ENCODE results near the gene PRICKLE3. TPM values are rescaled to one million over a fixed set of nuclear protein-coding genes. Genes with fewer than 3 reads are reported as not detected.

The PRICKLE3 gene
- total RNA-seq, 1 donor from 2014 or later = 26.5 TPM

DNA sequence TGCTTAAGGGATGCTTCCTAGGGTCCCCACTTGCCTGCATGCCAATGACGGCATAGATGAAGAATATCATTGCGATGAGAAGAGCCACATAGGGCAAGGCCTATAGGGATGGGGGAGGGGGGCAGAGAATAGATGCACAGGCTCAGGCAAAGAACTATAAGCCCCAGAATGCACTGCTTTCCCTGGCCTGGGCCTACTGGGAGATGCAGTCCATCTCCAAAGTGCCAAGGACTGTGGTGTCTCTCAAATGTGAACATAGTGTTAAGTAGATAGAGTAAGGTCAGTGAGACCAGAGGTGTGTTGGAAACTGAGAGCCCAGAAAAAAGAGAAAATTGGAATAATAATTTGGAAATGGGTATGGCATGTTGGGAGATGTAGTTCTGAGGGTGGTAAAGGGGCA is 26.0 kb upstream of the PRICKLE3 start:
- Histone ChIP-seq H3K4me1 (no peaks in the 10 kb centered on the region), H3K9me3 (no peaks in the 10 kb centered on the region), H3K4me3 (no peak overlapping the region), H3K27ac (no peak overlapping the region), H3K36me3 (no peaks in the 10 kb centered on the region), H3K27me3 (no peaks in the 10 kb centered on the region)
- DNase-seq (ENCODE audit: extremely low spot score in 2 of 2) = no peak
- intact Hi-C loops (cut with DNase I) = no loop called here
- TF ChIP-seq POLR2A (IDR thresholded peaks at IDR 0.05) (no peak), POLR2AphosphoS5 (IDR thresholded peaks at IDR 0.05; ENCODE audit: insufficient read depth in 1 of 2, low read depth in 1 of 2) (no peak)

DNA sequence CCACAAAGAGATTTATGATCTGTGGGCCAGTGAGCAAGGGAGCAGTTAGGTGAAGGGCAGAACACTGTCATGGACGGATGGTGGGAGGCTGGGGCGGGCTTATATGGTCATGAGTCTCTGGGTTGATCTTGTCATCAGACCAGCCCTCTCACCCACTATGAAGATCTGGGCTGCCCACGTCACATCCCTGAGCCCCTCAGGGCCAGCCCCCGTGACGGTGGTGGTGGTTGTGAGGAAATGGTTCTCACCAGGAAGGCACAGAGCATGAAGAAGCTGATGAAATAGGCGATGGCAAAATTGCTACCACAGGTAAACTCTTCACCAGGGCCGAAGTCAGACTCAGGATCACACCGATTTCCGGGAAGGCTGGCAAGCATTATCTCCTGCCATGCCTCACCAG is 24.9 kb upstream of the PRICKLE3 start:
- no peaks in the 10 kb centered on the region for H3K36me3 ChIP-seq
- H3K4me1 ChIP-seq = no peaks in the 10 kb centered on the region
- no peak overlapping the region for H3K27ac ChIP-seq
- no peak for DNase-seq (ENCODE audit: extremely low spot score in 2 of 2)
- no peaks in the 10 kb centered on the region for H3K27me3 ChIP-seq
- intact Hi-C loops (cut with DNase I) = no loop called here
- no peak overlapping the region for H3K4me3 ChIP-seq
- no peaks in the 10 kb centered on the region for H3K9me3 ChIP-seq
- TF ChIP-seq POLR2AphosphoS5 (IDR thresholded peaks at IDR 0.05; ENCODE audit: insufficient read depth in 1 of 2, low read depth in 1 of 2) (no peak), POLR2A (IDR thresholded peaks at IDR 0.05) (no peak), CTCF (IDR thresholded peaks at IDR 0.05) (no peak)

DNA sequence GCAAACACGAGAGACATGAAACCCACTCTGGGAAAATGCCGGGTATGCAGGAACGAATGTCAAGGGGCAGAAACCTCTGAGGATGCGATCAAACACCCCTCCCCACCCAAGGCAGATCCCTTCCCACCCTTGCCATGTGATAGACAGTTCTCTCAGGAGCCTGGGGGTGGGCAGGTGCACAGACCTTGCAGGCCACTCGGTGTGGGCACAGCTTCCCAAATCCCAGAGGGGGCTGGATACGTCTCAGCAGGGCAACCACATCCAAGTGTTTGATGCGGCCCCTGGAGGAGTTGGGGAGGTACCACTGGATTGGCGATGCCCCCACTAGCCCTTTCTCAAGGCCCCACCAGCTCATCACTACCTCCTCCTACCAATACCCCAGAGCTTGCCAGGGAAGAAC is 24.2 kb upstream of the PRICKLE3 start:
- Histone ChIP-seq H3K36me3 (no peaks in the 10 kb centered on the region), H3K4me3 (no peak overlapping the region), H3K27ac (no peak overlapping the region), H3K27me3 (no peaks in the 10 kb centered on the region), H3K4me1 (no peaks in the 10 kb centered on the region), H3K9me3 (no peaks in the 10 kb centered on the region)
- intact Hi-C loops (cut with DNase I) = no loop called here
- TF ChIP-seq POLR2A (IDR thresholded peaks at IDR 0.05) = no peak
- TF ChIP-seq POLR2AphosphoS5 (IDR thresholded peaks at IDR 0.05; ENCODE audit: insufficient read depth in 1 of 2, low read depth in 1 of 2) = no peak
- TF ChIP-seq CTCF (IDR thresholded peaks at IDR 0.05) = no peak
- DNase-seq (ENCODE audit: extremely low spot score in 2 of 2) = no peak

DNA sequence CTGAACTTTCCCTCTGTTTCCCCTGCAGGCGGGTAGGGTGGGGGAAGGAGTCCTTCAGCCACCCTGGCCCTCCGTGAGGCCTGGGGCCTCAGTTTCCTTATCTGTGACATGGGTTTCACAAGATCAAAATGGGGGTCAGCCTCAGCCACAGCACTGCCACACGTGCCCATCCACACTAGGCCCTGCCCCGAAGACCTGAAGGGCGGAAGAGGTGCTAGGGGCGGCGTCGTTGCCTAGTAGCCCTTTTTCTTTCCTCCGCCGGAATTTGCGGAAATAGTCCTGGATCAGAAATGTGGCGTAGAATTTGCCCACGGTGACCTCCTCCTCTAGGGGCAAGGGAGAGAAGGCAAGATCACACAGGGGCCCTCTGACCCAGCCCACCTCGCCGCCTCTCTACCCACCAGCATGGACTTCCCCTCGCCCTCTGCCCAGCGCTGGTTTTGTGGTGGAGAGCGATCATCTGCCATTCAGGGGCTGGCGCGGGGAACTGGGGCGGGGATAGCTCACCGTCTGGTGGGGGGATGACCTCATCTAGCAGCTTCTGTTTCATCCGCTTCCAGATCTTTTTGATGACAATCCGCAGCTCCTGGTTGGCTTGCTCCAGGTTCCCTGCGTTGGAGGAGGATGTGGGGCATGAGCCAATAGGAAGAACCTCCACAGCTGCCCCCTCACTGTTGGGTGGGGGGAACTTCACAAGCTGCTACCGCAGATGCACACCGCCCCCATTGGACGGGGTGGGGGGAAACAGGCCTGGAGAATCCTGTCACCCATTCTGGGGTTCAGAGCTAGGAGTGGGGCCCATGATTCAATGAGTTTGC is 23.5 kb upstream of the PRICKLE3 start:
- Histone ChIP-seq H3K4me1 (no peaks in the 10 kb centered on the region), H3K36me3 (no peaks in the 10 kb centered on the region), H3K27ac (no peak overlapping the region), H3K4me3 (no peak overlapping the region), H3K27me3 (no peaks in the 10 kb centered on the region), H3K9me3 (no peaks in the 10 kb centered on the region)
- TF ChIP-seq POLR2AphosphoS5 (IDR thresholded peaks at IDR 0.05; ENCODE audit: insufficient read depth in 1 of 2, low read depth in 1 of 2) (no peak), POLR2A (IDR thresholded peaks at IDR 0.05) (no peak), CTCF (IDR thresholded peaks at IDR 0.05) (no peak)
- intact Hi-C loops (cut with DNase I) = no loop called here
- no peak for DNase-seq (ENCODE audit: extremely low spot score in 2 of 2)

DNA sequence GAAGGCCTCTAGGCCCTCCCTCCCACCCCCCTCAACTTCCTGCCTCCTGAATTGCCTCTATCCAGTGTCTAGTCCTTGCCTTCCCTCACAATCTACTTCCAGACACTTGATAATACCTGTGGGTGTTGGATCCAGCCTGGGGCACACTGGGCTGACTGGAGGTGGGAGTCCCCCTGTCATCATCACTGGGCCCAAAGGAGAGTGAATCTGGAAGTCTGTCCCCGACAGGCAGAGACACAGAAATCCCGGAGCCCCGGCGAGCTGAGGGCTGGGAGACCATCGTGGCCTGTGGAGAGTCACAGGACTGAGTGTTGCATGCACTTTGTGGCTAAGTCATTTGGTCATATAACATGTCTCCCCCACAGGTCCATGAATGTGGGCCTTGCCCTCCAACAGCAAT is 22.2 kb upstream of the PRICKLE3 start:
- intact Hi-C loops (cut with DNase I) = no loop called here
- Histone ChIP-seq H3K27ac (no peak overlapping the region), H3K27me3 (no peaks in the 10 kb centered on the region), H3K36me3 (no peaks in the 10 kb centered on the region), H3K4me1 (no peaks in the 10 kb centered on the region), H3K9me3 (no peaks in the 10 kb centered on the region), H3K4me3 (no peak overlapping the region)
- no peak for DNase-seq (ENCODE audit: extremely low spot score in 2 of 2)
- TF ChIP-seq POLR2A (IDR thresholded peaks at IDR 0.05) (no peak), POLR2AphosphoS5 (IDR thresholded peaks at IDR 0.05; ENCODE audit: insufficient read depth in 1 of 2, low read depth in 1 of 2) (no peak)

DNA sequence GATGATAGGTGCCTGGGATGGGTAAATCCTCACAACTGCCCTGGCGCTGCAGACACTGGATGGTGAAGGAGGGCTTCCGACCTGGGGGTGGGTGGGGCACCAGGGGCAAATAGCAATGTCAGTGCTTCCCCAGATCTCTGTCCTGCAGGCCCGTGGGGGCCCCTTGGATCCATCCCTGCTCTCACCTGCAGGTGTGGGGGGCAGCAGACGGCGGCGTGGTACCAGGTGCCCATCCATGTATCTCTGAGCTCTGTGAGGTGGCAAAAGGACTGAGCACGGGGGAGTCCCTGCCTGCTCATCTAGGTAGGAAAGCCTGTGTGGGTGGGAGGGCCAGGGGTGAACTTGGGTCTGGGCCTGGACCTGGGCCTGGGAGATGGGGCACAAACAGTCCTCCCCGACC is 20.4 kb upstream of the PRICKLE3 start:
- intact Hi-C loops (cut with DNase I) = no loop called here
- H3K36me3 ChIP-seq = no peaks in the 10 kb centered on the region
- no peak overlapping the region for H3K4me3 ChIP-seq

More for the DNA sequence above, 20.4 kb upstream of the PRICKLE3 start:
- TF ChIP-seq CTCF (IDR thresholded peaks at IDR 0.05) (no peak), POLR2A (IDR thresholded peaks at IDR 0.05) (no peak), POLR2AphosphoS5 (IDR thresholded peaks at IDR 0.05; ENCODE audit: insufficient read depth in 1 of 2, low read depth in 1 of 2) (no peak)
- Histone ChIP-seq H3K4me1 (no peaks in the 10 kb centered on the region), H3K9me3 (no peaks in the 10 kb centered on the region), H3K27ac (no peak overlapping the region), H3K27me3 (no peaks in the 10 kb centered on the region)
- no peak for DNase-seq (ENCODE audit: extremely low spot score in 2 of 2)
